Activated naive CD8-positive, alpha-beta T cell treated with anti-CD3 and anti-CD28 coated beads, Interleukin-2, amount 50 U/mL, for 16 hours (primary cell): ENCODE measurements around the gene RNF208.
"Not testable (repeated sequence)": the region's sequence is repeated elsewhere in the genome, so short reads cannot be mapped to it uniquely, and the experiment has no call there.

Experiments
- DNase-seq: peaks from one replicate; pipeline ENCODE4 v3.0.0-alpha.2; 2020; ENCODE audit warnings: low read depth, low spot score

Gene RNF208

GRCh38 chr9:137222190-137223077 is at the start of gene RNF208:
Gene RNF208 (minus strand): TSS chr9:137222240. CDS start chr9:137221212, 1,028 bp downstream.
- DNase-seq: no peak

- DNase-seq: no peak
These were observed 49.6 kb upstream of the RNF208 start for GRCh38 chr9:137271696-137272076.

- no peak for DNase-seq
These were observed 49.1 kb upstream of the RNF208 start for GRCh38 chr9:137270929-137271695.

GRCh38 chr9:137269231-137269772 is 47.3 kb upstream of the RNF208 start:
- no peak for DNase-seq

- no peak for DNase-seq
These were observed 46.6 kb upstream of the RNF208 start for GRCh38 chr9:137268538-137269201.

- no peak for DNase-seq
These were observed 45.9 kb upstream of the RNF208 start for GRCh38 chr9:137267933-137268355.

- no peak for DNase-seq
These were observed 44.8 kb upstream of the RNF208 start for GRCh38 chr9:137266585-137267453.

- DNase-seq: no peak
These were observed 44.1 kb upstream of the RNF208 start for GRCh38 chr9:137266162-137266527.

GRCh38 chr9:137265496-137266161 is 43.6 kb upstream of the RNF208 start:
- DNase-seq: no peak

GRCh38 chr9:137264067-137264466 is 42.0 kb upstream of the RNF208 start:
- no peak for DNase-seq

GRCh38 chr9:137263506-137263905 is 41.5 kb upstream of the RNF208 start:
- DNase-seq: no peak

GRCh38 chr9:137262909-137263285 is 40.9 kb upstream of the RNF208 start:
- no peak for DNase-seq

GRCh38 chr9:137262173-137262908 is 40.3 kb upstream of the RNF208 start:
- not testable (repeated sequence) for DNase-seq

- no peak for DNase-seq
These were observed 34.8 kb upstream of the RNF208 start for GRCh38 chr9:137256856-137257255.

GRCh38 chr9:137256362-137256761 is 34.3 kb upstream of the RNF208 start:
- DNase-seq: no peak

GRCh38 chr9:137255448-137256114 is 33.5 kb upstream of the RNF208 start:
- no peak for DNase-seq

- DNase-seq: peak; percentile 90
These were observed 32.8 kb upstream of the RNF208 start, which contains the start of gene NELFB for GRCh38 chr9:137254624-137255447. Gene NELFB (plus strand): TSS chr9:137255327.
